Measurements from ENCODE around the gene OR6X1. TPM values are rescaled to one million over a fixed set of nuclear protein-coding genes. Genes with fewer than 3 reads are reported as not detected.

OR6X1 gene
- polyA plus RNA-seq, 1 donor (not counting 4 experiments of a cell fraction or from before 2014, with no cell fraction given) = not detected

DNA sequence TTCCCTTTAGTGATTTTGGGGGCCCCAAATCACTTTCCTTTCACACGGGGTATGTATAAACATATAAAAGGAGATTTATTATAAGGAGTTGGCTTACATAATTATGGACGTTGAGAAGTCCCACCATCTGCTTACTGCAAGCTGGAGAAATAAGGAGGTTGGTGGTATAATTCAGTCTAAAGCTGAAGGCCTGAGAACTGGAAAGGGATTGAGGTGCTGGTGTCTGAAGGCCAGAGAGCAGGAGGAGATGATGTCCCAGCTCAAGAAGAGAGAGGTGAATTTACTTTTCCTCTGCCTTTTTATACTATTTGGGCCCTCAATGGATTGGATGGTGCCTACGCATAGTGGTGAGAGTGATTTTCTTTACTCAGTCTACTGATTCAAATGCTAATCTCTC, 11.6 kb downstream of the OR6X1 start:
- dilution Hi-C loops (cut with MboI; ENCODE audit: extremely low pct_ligation_motif_present, low sequenced_read_pairs) = no loop called here
- Histone ChIP-seq H3K27ac (ENCODE audit: control insufficient read depth, insufficient read depth, low read length) (no peak overlapping the region), H2AFZ (ENCODE audit: control insufficient read depth, low read length) (no peak overlapping the region)

DNA sequence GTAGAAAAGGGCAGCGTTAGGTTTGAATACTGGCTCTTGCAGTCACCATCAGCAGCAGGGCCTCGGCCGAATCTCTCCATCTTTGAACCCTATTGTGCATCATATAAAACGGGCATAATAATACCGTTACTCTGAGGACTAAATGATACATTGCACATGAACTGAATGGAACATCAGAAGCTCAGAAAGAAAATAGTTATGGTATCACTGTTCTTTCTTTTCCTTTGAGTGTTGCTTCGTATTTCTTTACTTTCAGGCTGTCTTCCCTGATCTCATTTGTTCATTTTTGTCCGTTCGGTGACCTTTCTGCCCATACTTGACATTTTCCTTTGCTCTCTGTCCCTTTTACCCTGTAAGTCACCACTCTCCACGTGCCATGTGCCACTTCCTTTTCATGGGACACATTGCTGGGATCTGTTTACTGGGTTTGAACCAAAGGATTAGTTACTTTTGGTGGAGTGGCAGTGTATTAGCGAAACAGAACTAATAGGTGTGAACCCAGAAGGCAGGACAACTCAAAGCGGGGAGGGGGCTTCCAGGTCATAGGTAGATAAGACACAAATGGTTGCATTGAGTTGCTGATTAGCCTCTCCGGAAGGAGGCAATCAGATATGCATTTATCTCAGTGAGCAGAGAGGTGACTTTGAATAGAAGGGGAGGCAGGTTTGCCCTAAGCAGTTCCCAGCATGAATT, 12.1 kb downstream of the OR6X1 start:
- no peaks in the 10 kb centered on the region for H3K27me3 ChIP-seq (ENCODE audit: control insufficient read depth, extremely low read depth, insufficient read depth, low read length)
- no peaks in the 10 kb centered on the region for H3K9me3 ChIP-seq (ENCODE audit: control insufficient read depth, low read depth, low read length)
- H3K36me3 ChIP-seq (ENCODE audit: control insufficient read depth in 2 of 2, extremely low read depth in 1 of 2, insufficient read depth in 2 of 2, low read length in 2 of 2) = peaks cover 3 to 12% of the 10 kb centered on the region in 2 experiments
- no peak for DNase-seq (ENCODE audit: low read depth, low spot score)
- no peak overlapping the region for H3K27ac ChIP-seq (ENCODE audit: control insufficient read depth, insufficient read depth, low read length)
- H3K79me2 ChIP-seq (ENCODE audit: control insufficient read depth, insufficient read depth, low read length) = peaks cover 41% of the 10 kb centered on the region
- H3K4me1 ChIP-seq (ENCODE audit: control insufficient read depth, extremely low read depth, insufficient read depth, low read length) = peaks cover 11% of the 10 kb centered on the region
- TF ChIP-seq EZH2 (IDR thresholded peaks at IDR 0.05; ENCODE audit: low read length) = no peak
- TF ChIP-seq, protein P1, sequence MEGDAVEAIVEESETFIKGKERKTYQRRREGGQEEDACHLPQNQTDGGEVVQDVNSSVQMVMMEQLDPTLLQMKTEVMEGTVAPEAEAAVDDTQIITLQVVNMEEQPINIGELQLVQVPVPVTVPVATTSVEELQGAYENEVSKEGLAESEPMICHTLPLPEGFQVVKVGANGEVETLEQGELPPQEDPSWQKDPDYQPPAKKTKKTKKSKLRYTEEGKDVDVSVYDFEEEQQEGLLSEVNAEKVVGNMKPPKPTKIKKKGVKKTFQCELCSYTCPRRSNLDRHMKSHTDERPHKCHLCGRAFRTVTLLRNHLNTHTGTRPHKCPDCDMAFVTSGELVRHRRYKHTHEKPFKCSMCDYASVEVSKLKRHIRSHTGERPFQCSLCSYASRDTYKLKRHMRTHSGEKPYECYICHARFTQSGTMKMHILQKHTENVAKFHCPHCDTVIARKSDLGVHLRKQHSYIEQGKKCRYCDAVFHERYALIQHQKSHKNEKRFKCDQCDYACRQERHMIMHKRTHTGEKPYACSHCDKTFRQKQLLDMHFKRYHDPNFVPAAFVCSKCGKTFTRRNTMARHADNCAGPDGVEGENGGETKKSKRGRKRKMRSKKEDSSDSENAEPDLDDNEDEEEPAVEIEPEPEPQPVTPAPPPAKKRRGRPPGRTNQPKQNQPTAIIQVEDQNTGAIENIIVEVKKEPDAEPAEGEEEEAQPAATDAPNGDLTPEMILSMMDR (optimal IDR thresholded peaks at IDR 0.05 in 1 of 3, IDR thresholded peaks at IDR 0.05 in 1 of 3, conservative IDR thresholded peaks at IDR 0.05 in 1 of 3; ENCODE audit: extremely low read depth in 1 of 3, insufficient read depth in 2 of 3, low read length in 3 of 3) = no peak
- peak overlapping the region; percentile 88 for H3K9ac ChIP-seq (ENCODE audit: control insufficient read depth, extremely low read depth, insufficient read depth, low read length)
- H3K4me3 ChIP-seq (ENCODE audit: control insufficient read depth in 2 of 3, extremely low read depth in 1 of 3, insufficient read depth in 2 of 3, low read depth in 1 of 3, low read length in 3 of 3) = peak overlapping the region; percentile 78 to 99 (median 89)
- dilution Hi-C loops (cut with MboI; ENCODE audit: extremely low pct_ligation_motif_present, low sequenced_read_pairs) = no loop called here
- H3K9me1 ChIP-seq (ENCODE audit: control insufficient read depth, extremely low read depth, insufficient read depth, low read length) = no peaks in the 10 kb centered on the region
- peak overlapping the region; percentile 97 for H2AFZ ChIP-seq (ENCODE audit: control insufficient read depth, low read length)
- no peak for FAIRE-seq
- H4K20me1 ChIP-seq (ENCODE audit: control insufficient read depth, extremely low read depth, insufficient read depth, low read length) = no peaks in the 10 kb centered on the region
- H3K4me2 ChIP-seq (ENCODE audit: control insufficient read depth, extremely low read depth, insufficient read depth, low read depth, low read length) = peak overlapping the region; percentile 73

More for the DNA sequence above, 11.6 kb downstream of the OR6X1 start:
- DNase-seq (ENCODE audit: low read depth, low spot score) = no peak
- Histone ChIP-seq H4K20me1 (ENCODE audit: control insufficient read depth, extremely low read depth, insufficient read depth, low read length) (no peaks in the 10 kb centered on the region), H3K9ac (ENCODE audit: control insufficient read depth, extremely low read depth, insufficient read depth, low read length) (no peak overlapping the region), H3K4me1 (ENCODE audit: control insufficient read depth, extremely low read depth, insufficient read depth, low read length) (peaks cover 11% of the 10 kb centered on the region), H3K27me3 (ENCODE audit: control insufficient read depth, extremely low read depth, insufficient read depth, low read length) (no peaks in the 10 kb centered on the region), H3K4me2 (ENCODE audit: control insufficient read depth, extremely low read depth, insufficient read depth, low read depth, low read length) (no peak overlapping the region), H3K9me1 (ENCODE audit: control insufficient read depth, extremely low read depth, insufficient read depth, low read length) (no peaks in the 10 kb centered on the region), H3K79me2 (ENCODE audit: control insufficient read depth, insufficient read depth, low read length) (peaks cover 36% of the 10 kb centered on the region), H3K9me3 (ENCODE audit: control insufficient read depth, low read depth, low read length) (no peaks in the 10 kb centered on the region), H3K4me3 (ENCODE audit: control insufficient read depth in 2 of 3, extremely low read depth in 1 of 3, insufficient read depth in 2 of 3, low read depth in 1 of 3, low read length in 3 of 3) (no peak overlapping the region), H3K36me3 (ENCODE audit: control insufficient read depth in 2 of 2, extremely low read depth in 1 of 2, insufficient read depth in 2 of 2, low read length in 2 of 2) (peaks cover 2 to 7% of the 10 kb centered on the region in 2 experiments)
- FAIRE-seq = no peak
- TF ChIP-seq, protein P1 (optimal IDR thresholded peaks at IDR 0.05 in 1 of 3, IDR thresholded peaks at IDR 0.05 in 1 of 3, conservative IDR thresholded peaks at IDR 0.05 in 1 of 3; ENCODE audit: extremely low read depth in 1 of 3, insufficient read depth in 2 of 3, low read length in 3 of 3) = no peak
- TF ChIP-seq EZH2 (IDR thresholded peaks at IDR 0.05; ENCODE audit: low read length) = no peak

All from keratinocyte (primary cell).